Activated CD8-positive, alpha-beta memory T cell treated with anti-CD3 and anti-CD28 coated beads for 4 hours (primary cell): ENCODE results near the gene TSPAN16.

Source experiments
- DNase-seq, 2 donors: peaks; one replicate each; pipeline ENCODE4 v3.0.0-alpha.2; 2020; ENCODE audit warnings: low read depth in 2 of 2

Gene TSPAN16

GRCh38 chr19:11295665-11296245 is at the start of gene TSPAN16:
Gene TSPAN16 (plus strand): TSS chr19:11296160. CDS start chr19:11296298, 138 bp downstream.
- no peak for DNase-seq

DNA sequence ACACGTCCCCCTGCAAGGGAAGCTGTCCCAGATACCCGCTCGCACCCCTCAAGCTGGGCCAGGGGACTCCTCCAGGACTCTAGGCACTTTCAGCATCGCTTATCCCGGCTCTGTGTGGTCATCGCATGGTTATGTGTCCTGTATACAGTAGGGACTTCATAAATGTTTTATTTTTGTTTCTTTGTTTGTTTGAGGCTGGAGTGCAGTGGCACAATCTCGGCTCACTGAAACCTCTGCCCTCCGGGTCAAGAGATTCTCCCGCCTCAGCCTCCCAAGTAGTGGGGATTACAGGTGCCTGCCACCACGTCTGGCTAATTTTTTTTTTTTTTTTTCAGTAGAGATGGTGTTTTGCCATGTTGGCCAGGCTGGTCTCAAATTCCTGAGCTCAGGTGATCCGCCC is 49.0 kb upstream of the TSPAN16 start:
- no peak for DNase-seq

DNA sequence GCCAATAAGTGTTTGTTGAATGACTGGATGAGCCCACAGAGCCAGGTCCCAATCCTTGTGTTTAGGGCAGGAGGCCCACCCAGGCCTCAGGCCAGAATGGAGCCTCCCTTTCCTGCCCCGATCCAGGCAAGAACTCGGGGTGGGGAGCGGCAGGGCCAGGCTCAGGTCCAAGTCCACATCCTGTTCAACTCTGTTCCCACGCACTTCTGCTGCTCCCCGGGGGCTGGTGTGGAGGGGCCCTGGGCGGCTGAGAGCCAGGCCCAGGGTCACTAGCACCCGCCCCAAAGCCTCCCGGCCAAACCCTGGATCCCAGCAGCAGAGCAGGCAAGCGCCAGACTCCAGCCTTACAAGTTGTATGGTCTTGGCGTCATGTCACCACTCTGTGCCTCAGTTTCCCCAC is 48.6 kb upstream of the TSPAN16 start:
- DNase-seq = no peak

DNA sequence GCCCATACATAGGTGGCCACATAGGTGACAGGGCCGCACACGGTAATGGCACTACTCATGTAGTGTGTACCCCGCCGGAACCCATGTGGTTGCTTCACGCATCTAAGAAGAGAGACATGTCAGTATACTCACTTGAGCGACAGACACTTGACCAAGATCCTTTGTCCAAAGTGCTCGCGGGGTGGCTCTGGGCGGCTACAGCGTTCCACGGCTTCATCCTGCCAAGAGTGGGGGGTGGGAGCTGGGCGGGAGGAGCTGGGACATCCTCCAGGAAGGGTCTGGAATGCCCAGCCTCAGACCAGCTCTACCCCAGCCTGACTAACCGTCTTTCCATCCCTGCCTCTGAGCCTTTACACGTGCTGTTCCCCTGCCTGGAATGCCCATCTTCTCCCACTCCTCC is 48.0 kb upstream of the TSPAN16 start:
- DNase-seq = no peak

DNA sequence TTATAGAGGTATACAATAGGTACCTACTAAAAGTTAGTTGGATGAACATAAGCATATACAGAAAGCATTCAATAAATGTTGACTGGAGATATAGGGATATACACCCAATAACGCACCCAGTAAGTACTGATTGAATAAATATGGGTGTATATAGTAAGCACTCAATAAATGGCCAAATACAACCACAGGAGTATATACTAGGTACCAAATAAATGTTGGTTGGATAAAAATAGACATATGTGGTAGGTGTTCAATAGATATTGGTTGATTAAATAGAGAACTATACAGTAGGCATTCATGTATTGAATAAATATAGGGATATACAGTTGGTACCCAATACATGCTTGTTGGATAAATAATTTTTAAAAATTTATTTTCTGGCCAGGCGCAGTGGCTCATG is 47.1 kb upstream of the TSPAN16 start:
- no peak for DNase-seq

- DNase-seq = no peak
These were observed 44.7 kb upstream of the TSPAN16 start for GRCh38 chr19:11251217-11251616.

GRCh38 chr19:11251650-11252314 is 44.2 kb upstream of the TSPAN16 start:
- DNase-seq = no peak

DNA sequence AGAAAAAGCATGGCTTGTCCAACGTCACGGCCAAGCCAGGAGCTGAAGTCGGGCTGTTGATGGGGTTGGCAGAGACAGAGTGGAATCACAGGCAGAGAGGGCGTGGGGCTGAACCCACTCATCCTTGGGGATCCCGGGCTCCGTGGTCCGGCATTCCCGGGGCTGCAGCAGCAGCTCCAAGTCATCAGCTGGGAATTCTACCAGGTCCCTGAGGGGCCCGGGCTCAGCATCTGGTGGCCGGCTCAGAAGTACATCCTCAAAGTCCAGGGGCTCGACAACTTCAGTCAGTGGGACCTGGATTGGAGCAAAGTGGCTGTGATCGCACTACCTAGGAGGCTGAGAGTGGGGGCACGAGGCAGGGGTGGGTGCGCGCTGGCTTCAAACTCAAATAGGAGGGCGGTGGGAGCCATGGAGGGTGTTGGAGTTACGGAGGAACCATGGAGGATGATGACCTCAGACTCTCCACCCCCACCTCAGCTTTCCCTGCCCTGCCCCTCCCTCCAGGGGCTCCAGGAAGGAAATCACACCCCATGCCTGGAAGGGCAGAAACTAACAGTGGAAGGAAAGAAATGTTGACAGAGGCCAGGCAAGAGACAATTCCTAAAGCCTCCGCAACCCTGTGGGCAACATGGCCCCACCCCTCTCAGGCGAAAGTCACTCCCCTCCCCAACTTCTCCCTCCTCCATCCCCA is 43.1 kb upstream of the TSPAN16 start:
- no peak for DNase-seq

GRCh38 chr19:11254666-11255065 is 41.3 kb upstream of the TSPAN16 start:
- no peak for DNase-seq

- no peak for DNase-seq
These were observed 39.8 kb upstream of the TSPAN16 start for GRCh38 chr19:11256189-11256588.

- DNase-seq = no peak
These were observed 38.0 kb upstream of the TSPAN16 start for GRCh38 chr19:11257846-11258380.

DNA sequence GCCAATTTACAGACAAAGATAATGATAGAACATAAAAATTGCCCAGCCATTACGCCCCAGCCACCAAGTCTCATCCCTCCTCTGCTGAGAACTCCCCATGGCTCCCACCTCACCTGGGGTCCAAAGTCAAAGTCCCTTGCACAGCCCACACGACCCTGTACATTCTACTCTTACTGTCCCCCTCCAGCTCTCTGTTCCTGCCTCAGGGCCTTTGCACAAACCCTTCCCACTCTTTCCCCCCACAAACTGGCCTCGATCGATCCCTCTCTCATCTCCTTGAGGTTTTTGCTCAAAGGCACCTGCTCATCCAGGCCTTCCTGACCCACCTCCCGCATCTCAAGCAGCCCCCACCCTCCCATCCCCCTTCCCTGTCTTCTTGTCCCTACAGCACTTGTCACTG is 35.0 kb upstream of the TSPAN16 start:
- DNase-seq = no peak

DNA sequence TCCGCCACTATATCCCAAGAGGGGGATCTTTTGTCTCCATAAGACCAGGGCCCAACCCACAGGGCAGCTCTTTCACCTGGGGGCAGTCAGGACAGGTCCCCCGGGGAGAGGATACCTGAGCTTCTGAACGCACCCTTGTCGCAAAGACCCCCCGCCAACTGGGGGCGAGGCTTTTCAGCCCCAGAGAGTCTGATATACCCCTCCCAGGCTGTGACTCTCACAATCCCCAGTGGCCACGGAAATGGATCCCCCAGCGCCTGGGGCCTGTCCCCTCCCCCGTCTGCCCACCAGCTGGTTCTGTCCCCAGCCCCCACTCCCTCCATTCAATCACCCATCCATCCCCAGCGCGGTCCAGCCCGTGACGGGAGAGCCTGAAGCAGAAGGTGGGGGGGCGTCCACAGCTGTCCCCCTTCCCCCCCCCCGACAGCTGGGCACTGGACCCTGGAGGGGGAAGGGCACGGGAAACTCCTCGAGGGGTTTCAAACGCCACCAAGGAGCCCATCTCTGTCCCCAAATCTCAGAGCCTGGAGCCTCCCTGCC is 34.5 kb upstream of the TSPAN16 start:
- DNase-seq = no peak

DNA sequence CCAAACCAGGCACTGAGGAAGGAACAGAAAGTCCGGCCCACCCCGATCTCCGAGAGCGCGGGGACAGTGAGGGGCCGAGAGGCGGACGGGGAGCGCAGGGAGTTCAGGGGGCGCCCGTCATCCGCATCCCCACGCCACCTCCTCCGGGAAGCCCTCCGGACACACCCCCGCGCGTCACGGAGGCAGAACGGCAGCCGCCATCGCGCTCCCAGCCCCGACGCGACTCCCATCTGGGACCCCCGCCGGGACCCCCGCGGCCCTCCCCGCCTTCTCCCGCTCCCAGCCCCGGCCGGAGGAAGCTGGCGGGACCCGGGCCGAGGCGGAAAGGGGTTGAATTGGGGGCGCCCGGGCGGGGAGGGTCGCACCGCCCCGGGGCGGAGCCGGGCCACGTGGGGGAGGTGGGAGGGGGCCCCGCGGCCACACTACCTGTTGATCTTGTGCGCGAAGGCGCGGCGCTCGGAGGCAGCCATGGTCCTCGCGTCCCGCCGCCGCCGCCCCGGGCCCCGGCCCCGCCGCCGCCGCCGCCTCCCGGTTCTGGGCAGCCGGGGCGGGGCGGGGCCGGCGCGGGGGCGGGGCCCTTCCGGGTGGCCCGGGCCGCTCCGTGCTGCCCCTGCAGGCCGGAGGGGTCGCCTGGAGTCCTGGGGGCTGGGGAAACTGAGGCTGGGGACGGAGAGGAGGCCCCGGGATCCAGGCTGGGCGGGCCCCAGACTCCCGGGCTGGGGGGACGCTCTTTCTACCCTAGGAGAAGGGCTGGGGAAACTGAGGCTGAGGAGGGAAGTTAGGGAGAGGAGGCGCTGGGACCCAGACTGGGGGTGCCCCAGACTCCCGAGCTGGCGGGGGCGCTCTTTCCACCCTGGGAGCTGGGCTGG is 33.8 kb upstream of the TSPAN16 start, which contains the start of gene DOCK6:
Gene DOCK6, minus strand, starts transcription at position 554 of the 869 bp plus-strand sequence. Its CDS starts 84 bp downstream, at position 470.
- no peak for DNase-seq

GRCh38 chr19:11263726-11264125 is 32.2 kb upstream of the TSPAN16 start:
- no peak for DNase-seq

- DNase-seq = no peak
These were observed 31.3 kb upstream of the TSPAN16 start for GRCh38 chr19:11264452-11265176.

GRCh38 chr19:11265177-11265784 is 30.7 kb upstream of the TSPAN16 start:
- DNase-seq = no peak

DNA sequence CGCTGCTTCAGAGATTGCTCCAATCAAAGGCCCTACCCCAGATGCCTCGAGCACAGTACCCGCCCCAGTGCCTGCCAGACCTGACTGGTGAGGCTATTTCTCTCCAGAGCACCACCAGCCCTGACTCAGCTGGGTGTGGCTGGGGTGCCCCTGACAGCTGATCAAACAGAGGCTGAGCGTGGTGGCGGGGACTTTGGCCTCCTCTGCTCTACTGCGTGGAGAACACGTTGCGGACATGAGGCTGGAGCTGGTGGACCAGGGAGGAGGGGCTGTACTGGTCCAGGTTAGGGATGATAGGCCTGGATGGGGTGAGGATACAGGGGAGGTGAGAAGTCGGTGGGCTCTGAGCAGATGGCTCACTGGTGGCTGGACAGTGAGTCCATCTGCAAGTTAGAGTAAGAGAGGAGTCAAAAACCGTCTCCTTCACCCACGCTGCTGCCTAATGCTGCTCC is 30.1 kb upstream of the TSPAN16 start:
- no peak for DNase-seq

DNA sequence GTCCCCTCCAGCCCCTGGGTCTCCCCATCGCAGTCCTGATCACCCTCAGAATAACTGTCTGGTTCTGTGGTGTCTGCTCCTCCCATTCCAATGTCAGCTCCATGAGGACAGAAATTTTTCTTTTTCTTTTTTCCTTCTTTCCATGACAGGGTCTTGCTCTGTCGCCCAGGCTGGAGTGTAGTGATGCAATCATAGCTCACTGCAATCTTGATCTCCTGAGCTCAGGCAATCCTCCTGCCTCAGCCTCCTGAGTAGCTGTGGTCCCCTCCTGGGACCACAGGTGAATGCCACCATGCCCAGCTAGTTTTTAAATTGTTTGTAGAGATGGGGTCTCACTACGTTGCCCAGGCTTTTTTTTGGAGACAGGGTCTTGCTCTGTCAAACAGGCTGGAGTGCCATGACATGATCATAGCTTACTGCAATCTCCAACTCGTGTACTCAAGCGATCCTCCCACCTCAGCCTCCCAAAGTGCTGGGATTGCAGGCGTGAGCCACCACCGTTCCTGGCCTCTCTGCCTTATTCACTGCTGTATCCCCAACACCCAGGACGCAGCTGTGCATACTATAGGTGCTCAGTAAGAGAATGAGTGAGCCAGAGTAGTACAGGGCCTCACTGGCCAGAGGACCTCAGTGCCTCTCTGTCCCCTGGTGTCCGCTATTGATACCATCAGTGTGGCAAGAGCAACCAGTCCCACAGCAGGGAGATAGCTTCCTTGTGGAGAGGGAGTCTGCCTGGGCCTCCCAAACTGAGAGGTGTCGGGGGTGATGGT is 28.5 kb upstream of the TSPAN16 start:
- DNase-seq = no peak
